ENCODE data around the gene NECTIN1. TPM values are rescaled to one million over a fixed set of nuclear protein-coding genes. Genes with fewer than 3 reads are reported as not detected.

Gene NECTIN1
- total RNA-seq, 4 donors from 2014 or later, result 11.6 to 23.6 (median 16.6) TPM

DNA sequence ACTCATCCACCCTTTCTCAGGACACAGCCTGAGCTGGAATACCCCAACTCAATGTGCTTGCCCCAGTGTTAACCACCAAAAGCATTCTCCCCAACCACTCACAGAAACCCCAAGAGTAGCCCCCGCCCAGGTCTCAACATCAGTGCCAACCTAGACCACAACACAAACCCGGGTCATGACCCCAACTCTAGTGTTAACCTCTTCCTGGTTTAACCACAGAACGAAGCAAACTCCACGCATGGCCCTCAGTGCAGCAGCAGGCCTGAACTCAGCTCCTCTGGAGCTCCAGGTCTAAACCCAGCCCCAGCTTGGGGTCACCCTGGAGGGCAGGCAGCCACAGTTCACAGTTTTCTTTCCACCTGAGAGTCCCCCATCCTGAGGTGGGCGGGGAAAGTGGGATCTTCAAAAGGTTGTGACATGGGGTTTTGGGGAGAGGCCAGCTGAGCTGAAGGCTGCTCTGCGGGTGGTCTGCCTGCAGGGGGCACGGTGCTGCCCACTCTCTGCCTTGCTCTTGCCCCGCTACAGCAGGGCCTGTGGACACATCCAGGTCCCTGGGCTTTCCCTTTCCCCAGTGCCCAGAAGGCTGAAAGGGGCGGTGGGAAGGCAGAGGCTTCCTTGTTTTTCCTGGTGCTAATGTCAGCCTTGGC is 37.9 kb downstream of the NECTIN1 start:
- no peak for DNase-seq
- peaks cover 0 to 2% (median 0%) of the 10 kb centered on the region in 4 donors for H3K4me1 ChIP-seq
- no peak overlapping the region for H3K4me3 ChIP-seq
- H3K36me3 ChIP-seq, result no peaks in the 10 kb centered on the region
- H3K27me3 ChIP-seq, result no peaks in the 10 kb centered on the region
- no peak for TF ChIP-seq POLR2A (IDR thresholded peaks at IDR 0.05)
- TF ChIP-seq, protein P1, sequence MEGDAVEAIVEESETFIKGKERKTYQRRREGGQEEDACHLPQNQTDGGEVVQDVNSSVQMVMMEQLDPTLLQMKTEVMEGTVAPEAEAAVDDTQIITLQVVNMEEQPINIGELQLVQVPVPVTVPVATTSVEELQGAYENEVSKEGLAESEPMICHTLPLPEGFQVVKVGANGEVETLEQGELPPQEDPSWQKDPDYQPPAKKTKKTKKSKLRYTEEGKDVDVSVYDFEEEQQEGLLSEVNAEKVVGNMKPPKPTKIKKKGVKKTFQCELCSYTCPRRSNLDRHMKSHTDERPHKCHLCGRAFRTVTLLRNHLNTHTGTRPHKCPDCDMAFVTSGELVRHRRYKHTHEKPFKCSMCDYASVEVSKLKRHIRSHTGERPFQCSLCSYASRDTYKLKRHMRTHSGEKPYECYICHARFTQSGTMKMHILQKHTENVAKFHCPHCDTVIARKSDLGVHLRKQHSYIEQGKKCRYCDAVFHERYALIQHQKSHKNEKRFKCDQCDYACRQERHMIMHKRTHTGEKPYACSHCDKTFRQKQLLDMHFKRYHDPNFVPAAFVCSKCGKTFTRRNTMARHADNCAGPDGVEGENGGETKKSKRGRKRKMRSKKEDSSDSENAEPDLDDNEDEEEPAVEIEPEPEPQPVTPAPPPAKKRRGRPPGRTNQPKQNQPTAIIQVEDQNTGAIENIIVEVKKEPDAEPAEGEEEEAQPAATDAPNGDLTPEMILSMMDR (IDR thresholded peaks at IDR 0.05), result no peak
- H3K9me3 ChIP-seq, result no peaks in the 10 kb centered on the region
- no peak overlapping the region for H3K27ac ChIP-seq

DNA sequence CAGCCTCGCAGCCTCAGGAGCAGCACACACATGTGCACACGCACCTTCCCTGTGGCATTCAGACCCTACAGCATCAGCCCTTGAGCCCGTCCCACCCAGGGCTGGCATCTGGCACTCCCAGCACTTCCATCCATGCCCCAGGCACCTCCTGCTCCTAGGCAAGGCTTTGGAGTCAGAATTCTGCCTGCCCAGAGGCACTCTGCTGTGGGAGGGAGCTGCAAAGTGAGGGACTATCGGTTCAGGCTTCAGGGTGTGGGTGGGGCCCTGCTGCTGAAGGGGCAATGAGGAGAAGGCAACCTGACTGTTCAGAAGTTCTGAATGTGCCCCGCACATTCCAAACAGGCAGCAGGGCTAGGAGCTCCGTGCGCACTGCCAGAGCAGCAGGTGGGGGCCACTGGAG is 39.7 kb downstream of the NECTIN1 start:
- no peaks in the 10 kb centered on the region for H3K9me3 ChIP-seq
- peaks cover 0 to 9% (median 0%) of the 10 kb centered on the region in 4 donors for H3K4me1 ChIP-seq
- no peaks in the 10 kb centered on the region for H3K27me3 ChIP-seq
- H3K36me3 ChIP-seq, result no peaks in the 10 kb centered on the region
- H3K4me3 ChIP-seq, result no peak overlapping the region
- DNase-seq, result no peak
- TF ChIP-seq, protein P1 (IDR thresholded peaks at IDR 0.05), result no peak
- TF ChIP-seq POLR2A (IDR thresholded peaks at IDR 0.05), result no peak
- no peak overlapping the region for H3K27ac ChIP-seq

DNA sequence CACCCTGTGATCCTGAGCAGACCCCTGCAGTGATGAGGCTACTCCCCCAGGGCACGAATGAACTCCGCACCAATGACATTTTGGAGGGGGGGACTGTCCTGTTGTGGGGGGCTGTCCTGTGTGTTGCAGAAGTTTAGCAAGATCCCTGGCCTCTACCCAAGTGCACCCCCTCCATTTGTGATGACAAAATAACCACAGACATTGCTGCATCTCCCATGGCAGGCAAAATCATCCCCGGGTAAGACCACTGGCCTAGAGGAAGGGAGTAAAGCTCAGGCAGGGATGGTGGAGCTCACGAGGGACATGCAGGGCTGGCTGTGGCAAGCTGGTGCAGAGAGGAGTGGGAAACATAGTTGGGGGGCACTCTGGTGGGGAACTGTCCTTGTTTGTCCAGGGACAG is 40.6 kb downstream of the NECTIN1 start:
- no peaks in the 10 kb centered on the region for H3K27me3 ChIP-seq
- H3K4me3 ChIP-seq, result no peak overlapping the region
- H3K9me3 ChIP-seq, result no peaks in the 10 kb centered on the region
- no peaks in the 10 kb centered on the region for H3K36me3 ChIP-seq
- no peak for TF ChIP-seq POLR2A (IDR thresholded peaks at IDR 0.05)
- TF ChIP-seq, protein P1 (IDR thresholded peaks at IDR 0.05), result no peak
- no peak for DNase-seq
- H3K27ac ChIP-seq, result no peak overlapping the region
- H3K4me1 ChIP-seq, result peaks cover 0 to 15% (median 0%) of the 10 kb centered on the region in 4 donors

DNA sequence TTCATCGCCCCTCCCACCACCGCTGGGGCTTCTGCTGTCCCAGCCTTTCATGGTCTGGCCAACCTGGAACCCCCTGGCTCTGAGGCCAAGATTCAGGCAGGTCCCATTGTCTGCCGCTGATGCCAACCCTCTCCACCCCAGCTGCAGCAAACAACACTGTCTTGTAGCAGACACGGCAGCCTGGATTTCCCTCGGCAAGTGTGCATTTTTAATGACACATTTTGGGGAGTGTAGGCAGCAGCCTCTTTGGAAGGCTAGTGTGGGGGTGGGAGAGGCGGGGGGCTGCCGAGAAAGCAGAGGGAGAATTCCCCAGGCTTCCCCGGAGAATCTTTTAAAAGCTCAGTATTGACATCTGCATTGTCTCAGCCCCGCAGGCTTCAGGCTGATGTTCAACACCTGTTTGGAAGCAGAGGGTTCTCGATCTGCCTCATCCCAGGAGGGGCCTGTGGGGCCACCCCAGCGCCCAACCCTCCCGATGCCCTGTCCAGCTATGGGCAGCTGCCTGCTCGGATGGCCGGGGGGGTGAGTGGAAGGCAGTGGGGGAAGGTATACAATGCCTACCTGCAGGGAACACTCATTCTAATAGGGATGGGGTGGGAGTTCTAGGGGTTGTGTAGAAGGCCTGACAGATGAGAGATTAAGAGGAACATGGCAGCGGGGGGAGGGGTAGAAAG is 41.5 kb downstream of the NECTIN1 start:
- no peak overlapping the region for H3K4me3 ChIP-seq
- TF ChIP-seq, protein P1 (IDR thresholded peaks at IDR 0.05), result no peak
- no peak for TF ChIP-seq POLR2A (IDR thresholded peaks at IDR 0.05)
- no peaks in the 10 kb centered on the region for H3K9me3 ChIP-seq
- H3K27ac ChIP-seq, result no peak overlapping the region
- H3K36me3 ChIP-seq, result no peaks in the 10 kb centered on the region
- H3K4me1 ChIP-seq, result peaks cover 0 to 15% (median 0%) of the 10 kb centered on the region in 4 donors
- no peak for DNase-seq
- H3K27me3 ChIP-seq, result no peaks in the 10 kb centered on the region

DNA sequence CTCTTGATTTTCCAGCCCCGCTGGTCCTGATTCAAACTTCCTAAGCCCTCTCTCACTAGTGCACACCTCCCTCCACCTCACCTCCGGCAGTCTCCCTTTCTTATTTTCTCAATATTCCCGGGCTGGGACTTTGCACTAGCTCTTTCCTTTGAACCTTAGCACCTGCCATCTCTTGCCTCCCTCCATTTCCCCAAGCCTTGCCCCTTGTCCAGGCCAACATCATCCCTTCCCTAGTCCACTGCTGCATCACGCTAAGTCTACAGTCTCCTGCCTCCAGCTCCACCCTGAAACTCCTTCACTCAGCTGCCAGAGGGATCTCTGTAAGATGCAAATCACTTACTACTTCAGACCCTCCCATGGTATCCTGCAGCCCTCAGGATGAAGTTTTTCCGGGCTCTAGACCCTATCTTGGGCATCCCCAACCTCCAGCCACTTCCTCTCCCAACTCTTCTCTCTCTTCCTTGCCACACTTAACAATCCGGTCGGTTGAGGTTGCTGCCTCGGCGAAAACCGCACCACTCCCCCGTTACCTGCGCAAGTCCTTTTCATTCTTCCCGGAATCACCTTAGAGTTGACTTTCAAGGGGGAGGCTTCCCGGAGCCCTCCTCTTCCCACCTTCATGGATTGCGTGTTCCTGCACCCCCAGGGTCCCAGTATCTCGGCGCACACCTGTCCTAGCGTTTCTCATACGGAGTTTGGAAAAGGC is 42.7 kb downstream of the NECTIN1 start:
- H3K4me1 ChIP-seq, result peaks cover 0 to 15% (median 0%) of the 10 kb centered on the region in 4 donors
- DNase-seq, result no peak
- no peak overlapping the region for H3K27ac ChIP-seq
- TF ChIP-seq, protein P1 (IDR thresholded peaks at IDR 0.05), result no peak
- TF ChIP-seq POLR2A (IDR thresholded peaks at IDR 0.05), result no peak
- H3K36me3 ChIP-seq, result no peaks in the 10 kb centered on the region
- no peaks in the 10 kb centered on the region for H3K27me3 ChIP-seq
- H3K9me3 ChIP-seq, result no peaks in the 10 kb centered on the region
- H3K4me3 ChIP-seq, result no peak overlapping the region
